ENCODE results near the gene RNF114.

DNA sequence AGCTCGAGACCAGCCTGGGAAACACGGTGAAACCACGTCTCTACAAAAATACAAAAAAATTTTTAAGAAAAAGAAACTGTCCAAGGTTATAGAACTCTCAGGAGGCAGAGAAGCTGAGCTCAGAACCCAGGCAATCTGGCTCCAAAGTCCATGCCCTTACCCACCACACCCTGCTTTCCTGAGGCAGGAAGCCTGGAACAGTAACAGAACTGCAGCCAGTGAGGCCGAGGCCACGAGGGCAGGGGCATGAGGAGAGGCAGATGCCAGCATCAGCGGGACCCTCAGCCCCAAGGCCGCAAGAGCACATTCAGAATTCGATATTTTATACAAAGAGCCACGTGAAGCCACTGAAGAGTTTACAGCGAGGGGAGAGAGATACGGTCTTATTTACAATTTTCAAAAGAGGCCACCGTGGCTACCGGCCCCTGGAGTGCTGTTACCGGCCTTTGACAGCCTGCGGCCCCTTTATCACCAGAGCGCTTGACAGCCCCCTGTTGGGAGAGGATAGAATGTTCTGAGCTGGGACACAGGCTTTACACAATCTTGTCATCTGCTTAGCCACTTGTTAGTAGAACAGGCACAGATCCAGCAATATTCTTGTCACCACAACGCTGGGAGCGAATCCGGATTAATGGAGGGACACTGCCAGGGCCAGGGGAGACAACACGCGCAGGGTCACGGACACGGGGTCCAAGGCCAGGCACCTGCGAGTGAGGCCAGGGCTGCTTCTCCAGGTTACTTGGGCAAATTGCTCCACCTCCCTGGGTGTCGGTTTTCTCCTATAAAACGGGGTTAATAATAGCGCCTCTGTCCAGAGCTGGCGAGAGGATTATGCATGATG, 26.5 kb upstream of the RNF114 start:
- TF ChIP-seq, protein P1, sequence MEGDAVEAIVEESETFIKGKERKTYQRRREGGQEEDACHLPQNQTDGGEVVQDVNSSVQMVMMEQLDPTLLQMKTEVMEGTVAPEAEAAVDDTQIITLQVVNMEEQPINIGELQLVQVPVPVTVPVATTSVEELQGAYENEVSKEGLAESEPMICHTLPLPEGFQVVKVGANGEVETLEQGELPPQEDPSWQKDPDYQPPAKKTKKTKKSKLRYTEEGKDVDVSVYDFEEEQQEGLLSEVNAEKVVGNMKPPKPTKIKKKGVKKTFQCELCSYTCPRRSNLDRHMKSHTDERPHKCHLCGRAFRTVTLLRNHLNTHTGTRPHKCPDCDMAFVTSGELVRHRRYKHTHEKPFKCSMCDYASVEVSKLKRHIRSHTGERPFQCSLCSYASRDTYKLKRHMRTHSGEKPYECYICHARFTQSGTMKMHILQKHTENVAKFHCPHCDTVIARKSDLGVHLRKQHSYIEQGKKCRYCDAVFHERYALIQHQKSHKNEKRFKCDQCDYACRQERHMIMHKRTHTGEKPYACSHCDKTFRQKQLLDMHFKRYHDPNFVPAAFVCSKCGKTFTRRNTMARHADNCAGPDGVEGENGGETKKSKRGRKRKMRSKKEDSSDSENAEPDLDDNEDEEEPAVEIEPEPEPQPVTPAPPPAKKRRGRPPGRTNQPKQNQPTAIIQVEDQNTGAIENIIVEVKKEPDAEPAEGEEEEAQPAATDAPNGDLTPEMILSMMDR (IDR thresholded peaks at IDR 0.05 in 2 of 3, conservative IDR thresholded peaks at IDR 0.05 in 1 of 3; ENCODE audit: control insufficient read depth in 2 of 3, extremely low read depth in 1 of 3, insufficient read depth in 1 of 3, low read depth in 3 of 3, low read length in 3 of 3), result 0 out of 6 replicates have a peak, but pooled peaks of 2 of the 3 experiments have one; percentile 4 to 20
- TF ChIP-seq TAF1 (IDR thresholded peaks at IDR 0.05; ENCODE audit: borderline replicate concordance, low read depth, low read length), result no peak
- TF ChIP-seq GABPA (IDR thresholded peaks at IDR 0.05; ENCODE audit: low read depth), result no peak
- no peak for TF ChIP-seq CEBPB (IDR thresholded peaks at IDR 0.05; ENCODE audit: borderline replicate concordance in 1 of 2, low read depth in 2 of 2, low read length in 2 of 2)
- no peak for TF ChIP-seq POLR2AphosphoS5 (IDR thresholded peaks at IDR 0.05; ENCODE audit: low read length)
- no peak for TF ChIP-seq NFYB (IDR thresholded peaks at IDR 0.05; ENCODE audit: insufficient read depth, low read depth, low read length)

All from GM12878 (cell line).